Lower lobe of right lung (tissue), 2 donors: ENCODE measurements around the gene PNPLA5. TPM values are rescaled to one million over a fixed set of nuclear protein-coding genes. Genes with fewer than 3 reads are reported as not detected.

ENCODE experiments used
- ATAC-seq, 2 donors: fragments of 200-7000 bp; cut with Tn5 transposase; one replicate each; pipeline ENCODE4 v1.9.1; 2020 to 2022; ENCODE audit warnings: mild to moderate bottlenecking in 2 of 2, moderate library complexity in 2 of 2
- DNase-seq: peaks from one replicate; pipeline ENCODE4 v3.0.0-alpha.2; 2020
- H3K27ac ChIP-seq: fragments of 200-600 bp; one replicate; pipeline ENCODE4 v1.8.0; 2022
- H3K27me3 ChIP-seq: fragments of 200-600 bp; one replicate; pipeline ENCODE4 v1.8.0; 2022; ENCODE audit warnings: low read depth
- H3K36me3 ChIP-seq: fragments of 200-600 bp; one replicate; pipeline ENCODE4 v1.8.0; 2022; ENCODE audit warnings: mild to moderate bottlenecking
- H3K4me1 ChIP-seq: fragments of 200-600 bp; one replicate; pipeline ENCODE4 v1.8.0; 2022
- H3K4me3 ChIP-seq: fragments of 200-600 bp; one replicate; pipeline ENCODE4 v1.8.0; 2022; ENCODE audit warnings: mild to moderate bottlenecking
- H3K9me3 ChIP-seq: fragments of 200-600 bp; one replicate; pipeline ENCODE4 v1.8.0; 2022
- intact Hi-C: fragments of 100-400 bp; cut with DNase I; formaldehyde crosslinking; loops from one replicate; pipeline ENCODE4 v1.11.0; 2022
- total RNA-seq: library from RNA; stranded (reverse); fragmentation: NEBNext Ultra II Directional; extraction: Animal tissue kit (Norgen Biotek cat#: 25700); gene quantifications from one replicate; pipeline ENCODE4 v1.2.1, GENCODE V29; 2021
- TF ChIP-seq, protein P1 (sequence below): fragments of 200-600 bp; IDR thresholded peaks from one replicate; pipeline ENCODE4 v1.8.0; 2022; ENCODE audit warnings: antibody characterized with exemption, mild to moderate bottlenecking
- donor health status: DM: no; HTN: yes; CAD: no; lungs with severe emphysema.

PNPLA5 gene
- total RNA-seq, 1 donor from 2014 or later, result not detected

DNA sequence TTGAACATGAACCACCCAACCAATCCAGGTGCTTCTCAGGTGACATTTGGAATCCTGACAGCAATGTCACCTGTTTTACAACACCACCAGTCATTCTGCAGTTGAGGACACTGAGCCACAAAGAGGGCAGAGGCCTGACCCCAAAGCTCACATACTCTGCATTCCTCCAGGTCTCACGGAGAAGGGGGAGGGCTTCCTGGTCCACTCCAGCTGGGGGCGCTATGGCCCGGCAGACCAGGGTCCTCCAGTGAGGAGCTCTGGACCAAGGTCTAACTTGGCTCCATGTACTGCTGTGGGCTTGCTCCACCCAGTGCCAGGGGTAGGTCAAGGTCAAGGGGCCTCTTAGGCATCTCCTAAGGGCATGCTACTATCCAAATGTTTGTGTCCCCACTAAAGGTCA, 30.3 kb upstream of the PNPLA5 start:
- ATAC-seq (no peak), DNase-seq (no peak)
- Histone ChIP-seq H3K9me3 (no peaks in the 10 kb centered on the region), H3K36me3 (no peaks in the 10 kb centered on the region), H3K4me3 (no peak overlapping the region), H3K4me1 (peaks cover 6% of the 10 kb centered on the region), H3K27me3 (peaks cover 52% of the 10 kb centered on the region), H3K27ac (no peak overlapping the region)
- TF ChIP-seq, protein P1, sequence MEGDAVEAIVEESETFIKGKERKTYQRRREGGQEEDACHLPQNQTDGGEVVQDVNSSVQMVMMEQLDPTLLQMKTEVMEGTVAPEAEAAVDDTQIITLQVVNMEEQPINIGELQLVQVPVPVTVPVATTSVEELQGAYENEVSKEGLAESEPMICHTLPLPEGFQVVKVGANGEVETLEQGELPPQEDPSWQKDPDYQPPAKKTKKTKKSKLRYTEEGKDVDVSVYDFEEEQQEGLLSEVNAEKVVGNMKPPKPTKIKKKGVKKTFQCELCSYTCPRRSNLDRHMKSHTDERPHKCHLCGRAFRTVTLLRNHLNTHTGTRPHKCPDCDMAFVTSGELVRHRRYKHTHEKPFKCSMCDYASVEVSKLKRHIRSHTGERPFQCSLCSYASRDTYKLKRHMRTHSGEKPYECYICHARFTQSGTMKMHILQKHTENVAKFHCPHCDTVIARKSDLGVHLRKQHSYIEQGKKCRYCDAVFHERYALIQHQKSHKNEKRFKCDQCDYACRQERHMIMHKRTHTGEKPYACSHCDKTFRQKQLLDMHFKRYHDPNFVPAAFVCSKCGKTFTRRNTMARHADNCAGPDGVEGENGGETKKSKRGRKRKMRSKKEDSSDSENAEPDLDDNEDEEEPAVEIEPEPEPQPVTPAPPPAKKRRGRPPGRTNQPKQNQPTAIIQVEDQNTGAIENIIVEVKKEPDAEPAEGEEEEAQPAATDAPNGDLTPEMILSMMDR, result no peak
- intact Hi-C loops, result no loop called here

DNA sequence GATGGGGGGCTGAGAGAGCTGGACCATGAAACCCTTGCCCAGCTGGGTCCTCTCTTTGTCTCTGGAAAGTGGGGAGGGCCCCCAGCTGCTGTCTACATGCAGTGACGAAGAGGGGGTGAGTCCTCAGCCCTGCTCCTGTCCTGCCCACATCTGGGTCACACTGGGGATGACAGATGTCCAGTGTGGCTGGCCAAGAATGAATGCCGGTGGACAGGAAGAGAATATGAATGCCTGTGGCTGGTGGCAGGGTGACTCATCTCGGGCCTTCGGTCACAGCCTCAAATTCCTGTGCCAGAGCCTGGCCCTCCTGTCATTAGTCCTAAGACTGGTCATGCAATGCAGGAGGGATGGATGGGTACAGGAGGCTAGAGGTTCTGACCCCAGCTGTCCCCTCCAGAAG, 29.6 kb upstream of the PNPLA5 start:
- intact Hi-C loops, result no loop called here
- DNase-seq, result no peak
- H3K4me1 ChIP-seq, result peaks cover 6% of the 10 kb centered on the region

DNA sequence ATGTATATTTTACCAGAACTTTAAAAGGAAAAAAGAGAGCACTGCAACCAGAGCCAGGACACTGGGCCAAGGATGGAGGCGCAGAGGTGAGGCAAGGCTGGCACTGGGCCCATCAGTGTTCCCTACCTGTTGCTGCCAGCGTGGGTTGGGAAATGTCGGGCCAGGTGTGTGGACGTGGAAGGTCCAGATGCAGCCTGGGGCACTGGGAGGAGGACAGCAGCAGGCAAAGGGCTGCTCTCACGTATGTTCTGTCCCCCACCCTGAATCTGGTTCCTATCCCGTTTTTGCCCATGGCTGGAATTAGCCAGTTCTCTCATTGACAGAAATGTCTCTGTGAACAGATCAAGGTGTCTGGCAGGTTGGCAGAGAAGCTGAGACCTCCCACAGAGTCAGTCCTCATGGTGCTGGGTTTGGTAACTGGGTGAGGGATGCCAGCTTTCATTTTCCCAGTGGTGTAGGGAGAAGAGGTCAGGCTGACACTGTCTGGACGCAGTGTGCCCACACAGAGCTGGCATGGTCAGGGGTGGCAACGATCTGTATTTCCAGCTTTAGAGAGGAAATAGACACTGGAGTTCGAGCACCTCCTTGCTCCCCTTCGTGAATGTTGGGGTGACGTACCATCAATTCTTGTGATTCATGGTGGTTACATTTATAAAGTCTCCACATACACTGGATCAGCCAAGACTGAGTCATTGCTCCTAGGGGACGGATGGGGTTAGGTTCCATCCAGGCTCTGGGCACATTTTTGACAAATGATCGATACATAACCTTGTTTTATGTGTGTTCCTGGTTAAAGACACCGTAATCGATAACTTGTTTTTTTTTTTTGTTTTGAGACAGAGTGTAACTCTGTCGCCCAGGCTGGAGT, 27.5 kb upstream of the PNPLA5 start:
- intact Hi-C loops, result no loop called here
- H3K4me1 ChIP-seq, result peaks cover 6% of the 10 kb centered on the region
- ATAC-seq (no peak), DNase-seq (no peak)
- no peaks in the 10 kb centered on the region for H3K9me3 ChIP-seq
- TF ChIP-seq, protein P1, result no peak
- H3K27me3 ChIP-seq, result peaks cover 39% of the 10 kb centered on the region
- H3K27ac ChIP-seq, result no peak overlapping the region
- no peak overlapping the region for H3K4me3 ChIP-seq
- no peaks in the 10 kb centered on the region for H3K36me3 ChIP-seq

More for the DNA sequence above, 29.6 kb upstream of the PNPLA5 start:
- Histone ChIP-seq H3K27ac (no peak overlapping the region), H3K27me3 (peaks cover 52% of the 10 kb centered on the region), H3K4me3 (no peak overlapping the region), H3K9me3 (no peaks in the 10 kb centered on the region), H3K36me3 (no peaks in the 10 kb centered on the region)
- ATAC-seq, result no peak
- TF ChIP-seq, protein P1, result no peak

DNA sequence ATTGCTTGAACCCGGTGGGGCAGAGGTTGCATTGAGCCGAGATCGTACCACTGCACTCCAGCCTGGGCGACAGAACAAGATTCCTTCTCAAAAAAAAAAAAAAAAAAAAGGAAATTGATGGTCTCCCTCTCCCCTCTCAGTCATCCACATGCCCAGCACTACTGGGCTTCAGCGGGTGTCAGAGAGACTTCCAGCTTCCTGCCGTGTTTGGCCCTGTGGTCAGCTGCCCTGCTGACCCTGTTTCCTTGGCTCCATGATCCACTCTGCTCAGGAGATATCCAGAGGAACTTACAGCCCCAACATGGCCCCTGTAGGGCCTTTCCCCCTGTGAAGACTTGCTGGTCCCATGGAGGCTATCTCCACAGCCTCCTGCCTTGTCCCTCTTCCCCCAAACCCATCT, 25.7 kb upstream of the PNPLA5 start:
- Histone ChIP-seq H3K36me3 (no peaks in the 10 kb centered on the region), H3K4me1 (no peaks in the 10 kb centered on the region), H3K27ac (no peak overlapping the region), H3K27me3 (peaks cover 35% of the 10 kb centered on the region), H3K4me3 (no peak overlapping the region), H3K9me3 (no peaks in the 10 kb centered on the region)
- TF ChIP-seq, protein P1, result no peak
- ATAC-seq (no peak), DNase-seq (no peak)
- intact Hi-C loops, result no loop called here

DNA sequence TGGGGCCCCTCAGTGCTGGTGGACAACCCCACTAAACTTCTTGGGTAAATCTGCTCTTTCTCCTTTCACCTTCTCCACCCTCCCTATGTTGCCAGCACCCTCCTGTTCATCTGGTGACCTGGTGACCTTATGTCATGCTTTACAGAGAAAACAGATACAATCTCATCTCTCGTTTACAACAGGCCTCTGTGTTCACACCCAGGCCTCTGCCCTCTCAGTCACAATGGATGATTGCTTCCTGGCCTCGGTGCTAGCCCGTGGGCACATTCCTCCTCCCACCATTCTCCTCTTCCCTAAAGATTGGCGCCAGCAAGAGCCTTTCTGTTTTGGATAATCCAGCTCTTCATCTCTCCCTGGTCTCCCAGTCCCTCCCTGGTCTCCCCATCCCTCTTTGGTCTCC, 19.5 kb upstream of the PNPLA5 start:
- intact Hi-C loops, result no loop called here
- Histone ChIP-seq H3K9me3 (no peaks in the 10 kb centered on the region), H3K36me3 (no peaks in the 10 kb centered on the region), H3K27ac (no peak overlapping the region), H3K27me3 (peaks cover 21% of the 10 kb centered on the region), H3K4me1 (no peaks in the 10 kb centered on the region), H3K4me3 (no peak overlapping the region)
- DNase-seq, result no peak
- TF ChIP-seq, protein P1, result no peak
- ATAC-seq, result no peak
